Neural cell (in vitro differentiated cells): ENCODE measurements around the gene COTL1. TPM values are rescaled to one million over a fixed set of nuclear protein-coding genes. Genes with fewer than 3 reads are reported as not detected.

Source experiments
- H2AFZ ChIP-seq: fragments of 200-600, 300-800 bp; sonication (generic), shearing (Covaris generic); 2 replicates; pipeline ENCODE4 v1.6.0; 2014; ENCODE audit warnings: low read depth, mild to moderate bottlenecking, antibody characterized with exemption, low read length, moderate library complexity
- H3F3A ChIP-seq: fragments of 200-600 bp; shearing (Covaris generic); 2 replicates; pipeline ENCODE4 v1.6.1; 2016; ENCODE audit warnings: mild to moderate bottlenecking, moderate library complexity, mixed read lengths, antibody characterized with exemption, low read length; ENCODE audit not compliant: insufficient read depth, poor library complexity, severe bottlenecking
- H3K27ac ChIP-seq: fragments of 200-600, 300-800 bp; sonication (generic), shearing (Covaris generic); 2 replicates; pipeline ENCODE4 v1.5.1; 2014; ENCODE audit warnings: mild to moderate bottlenecking, low read length, moderate library complexity
- H3K27me3 ChIP-seq: fragments of 300-800, 200-600 bp; sonication (generic), shearing (Covaris generic); 2 replicates; pipeline ENCODE4 v1.6.0; 2014; ENCODE audit warnings: mild to moderate bottlenecking, low read depth, low read length, moderate library complexity; ENCODE audit not compliant: insufficient read depth
- H3K36me3 ChIP-seq: fragments of 300-800, 200-600 bp; sonication (generic), shearing (Covaris generic); 2 replicates; pipeline ENCODE4 v1.5.1; 2014; ENCODE audit warnings: mild to moderate bottlenecking, antibody characterized with exemption, low read length, moderate library complexity; ENCODE audit not compliant: insufficient read depth
- H3K4me2 ChIP-seq: fragments of 300-800, 200-600 bp; sonication (generic), shearing (Covaris generic); 2 replicates; pipeline ENCODE4 v1.6.0; 2014; ENCODE audit warnings: mild to moderate bottlenecking, low read length
- H3K4me3 ChIP-seq: fragments of 300-800, 200-600 bp; sonication (generic), shearing (Covaris generic); 2 replicates; pipeline ENCODE4 v1.5.1; 2014; ENCODE audit warnings: mild to moderate bottlenecking, low read length, moderate library complexity
- H3K79me2 ChIP-seq: fragments of 200-600 bp; shearing (Covaris generic); replicated peaks from 2 replicates; pipeline ENCODE4 v1.6.0; 2014; ENCODE audit warnings: mild to moderate bottlenecking, low read length, moderate library complexity; ENCODE audit not compliant: insufficient read depth
- H3K9ac ChIP-seq: fragments of 300-800, 200-600 bp; sonication (generic), shearing (Covaris generic); 2 replicates; pipeline ENCODE4 v1.6.1; 2016; ENCODE audit warnings: mild to moderate bottlenecking, low read length, mixed read lengths
- H3K9me2 ChIP-seq: fragments of 200-600 bp; shearing (Covaris generic); 2 replicates; pipeline ENCODE4 v1.6.1; 2016; ENCODE audit warnings: mild to moderate bottlenecking, low read length, mixed read lengths; ENCODE audit not compliant: insufficient read depth
- H3K9me3 ChIP-seq: fragments of 200-600, 300-800 bp; sonication (generic), shearing (Covaris generic); 2 replicates; pipeline ENCODE4 v1.6.1; 2016; ENCODE audit warnings: mild to moderate bottlenecking, mixed run types, low read length, moderate library complexity, mixed read lengths
- H4K20me1 ChIP-seq: fragments of 200-600 bp; shearing (Covaris generic); 2 replicates; pipeline ENCODE4 v1.6.1; 2016; ENCODE audit warnings: mild to moderate bottlenecking, mixed run types; ENCODE audit not compliant: insufficient read depth
- EP300 ChIP-seq: fragments of 450-650 bp; conservative IDR thresholded peaks from 2 replicates; pipeline ENCODE4 v1.6.1; 2014; ENCODE audit warnings: antibody characterized with exemption, mild to moderate bottlenecking, moderate library complexity; ENCODE audit not compliant: poor library complexity, severe bottlenecking
- EZH2 ChIP-seq: fragments of 200-600, 300-800 bp; shearing (Covaris generic), sonication (generic); IDR thresholded peaks from 2 replicates; pipeline ENCODE4 v1.6.1; 2014; ENCODE audit warnings: antibody characterized with exemption, low read length, borderline replicate concordance, mild to moderate bottlenecking; ENCODE audit not compliant: insufficient read depth, poor library complexity, severe bottlenecking
- MXI1 ChIP-seq: fragments of 450-650 bp; conservative IDR thresholded peaks from 2 replicates; pipeline ENCODE4 v1.6.1; 2014; ENCODE audit warnings: antibody characterized with exemption, mild to moderate bottlenecking; ENCODE audit not compliant: poor library complexity, severe bottlenecking
- POLR2AphosphoS5 ChIP-seq: IDR thresholded peaks from 2 replicates; pipeline ENCODE4 v1.6.1; 2012
- RAD21 ChIP-seq: fragments of 450-650 bp; conservative IDR thresholded peaks from 2 replicates; pipeline ENCODE4 v1.6.1; 2014; ENCODE audit warnings: antibody characterized with exemption, mild to moderate bottlenecking, moderate library complexity
- SMC3 ChIP-seq: fragments of 450-650 bp; conservative IDR thresholded peaks from 2 replicates; pipeline ENCODE4 v1.6.1; 2014; ENCODE audit warnings: antibody characterized with exemption, mild to moderate bottlenecking, moderate library complexity; ENCODE audit not compliant: poor library complexity
- TAF1 ChIP-seq: IDR thresholded peaks from 2 replicates; pipeline ENCODE4 v1.6.1; 2012; ENCODE audit warnings: low read depth
- polyA plus RNA-seq: library from polyadenylated mRNA; depleted of rRNA; stranded (reverse); fragments of >200 nt; gene quantifications from 2 replicates; pipeline ENCODE4 v1.2.3, GENCODE V29; 2014
- TF ChIP-seq, protein P1 (sequence below): fragments of 450-650 bp; IDR thresholded peaks from 2 replicates; pipeline ENCODE4 v1.5.1; 2014; ENCODE audit warnings: antibody characterized with exemption, mild to moderate bottlenecking, moderate library complexity; ENCODE audit not compliant: poor library complexity, severe bottlenecking
- TF ChIP-seq, protein P2 (sequence below): IDR thresholded peaks from 2 replicates; pipeline ENCODE4 v1.6.1; 2012; ENCODE audit warnings: borderline replicate concordance

The COTL1 gene
- polyA plus RNA-seq, 1 donor from 2014 or later = 86.6 TPM

DNA sequence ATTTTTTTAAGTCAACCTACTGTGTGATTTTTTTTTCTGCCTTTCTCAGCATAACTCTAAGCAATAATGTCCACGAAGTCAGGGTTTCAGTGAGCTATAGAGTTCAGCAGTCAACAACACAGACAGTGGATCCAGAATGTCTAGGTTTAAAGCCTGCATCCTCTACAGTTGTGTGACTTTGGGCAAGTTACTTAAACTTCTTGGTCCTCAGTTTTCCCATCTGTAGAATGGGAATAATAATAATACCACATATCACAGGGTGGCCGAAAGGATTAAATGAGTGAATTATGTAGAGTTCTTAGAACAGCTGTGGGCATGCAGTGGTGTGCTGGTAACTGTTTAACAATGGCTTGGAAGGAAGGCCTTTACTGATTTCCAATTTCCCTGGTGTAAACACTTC is 74.6 kb downstream of the COTL1 start:
- Histone ChIP-seq H3K4me2 (no peak overlapping the region), H3K9me2 (no peaks in the 10 kb centered on the region), H3F3A (no peaks in the 10 kb centered on the region), H3K27ac (no peak overlapping the region), H2AFZ (no peak overlapping the region), H4K20me1 (no peaks in the 10 kb centered on the region), H3K4me3 (no peak overlapping the region), H3K27me3 (no peaks in the 10 kb centered on the region), H3K79me2 (no peaks in the 10 kb centered on the region), H3K36me3 (no peaks in the 10 kb centered on the region), H3K9me3 (no peaks in the 10 kb centered on the region), H3K9ac (no peak overlapping the region)
- TF ChIP-seq MXI1 (no peak), RAD21 (no peak), TAF1 (no peak), EZH2 (no peak), SMC3 (no peak), EP300 (no peak), POLR2AphosphoS5 (no peak)
- TF ChIP-seq, protein P1, sequence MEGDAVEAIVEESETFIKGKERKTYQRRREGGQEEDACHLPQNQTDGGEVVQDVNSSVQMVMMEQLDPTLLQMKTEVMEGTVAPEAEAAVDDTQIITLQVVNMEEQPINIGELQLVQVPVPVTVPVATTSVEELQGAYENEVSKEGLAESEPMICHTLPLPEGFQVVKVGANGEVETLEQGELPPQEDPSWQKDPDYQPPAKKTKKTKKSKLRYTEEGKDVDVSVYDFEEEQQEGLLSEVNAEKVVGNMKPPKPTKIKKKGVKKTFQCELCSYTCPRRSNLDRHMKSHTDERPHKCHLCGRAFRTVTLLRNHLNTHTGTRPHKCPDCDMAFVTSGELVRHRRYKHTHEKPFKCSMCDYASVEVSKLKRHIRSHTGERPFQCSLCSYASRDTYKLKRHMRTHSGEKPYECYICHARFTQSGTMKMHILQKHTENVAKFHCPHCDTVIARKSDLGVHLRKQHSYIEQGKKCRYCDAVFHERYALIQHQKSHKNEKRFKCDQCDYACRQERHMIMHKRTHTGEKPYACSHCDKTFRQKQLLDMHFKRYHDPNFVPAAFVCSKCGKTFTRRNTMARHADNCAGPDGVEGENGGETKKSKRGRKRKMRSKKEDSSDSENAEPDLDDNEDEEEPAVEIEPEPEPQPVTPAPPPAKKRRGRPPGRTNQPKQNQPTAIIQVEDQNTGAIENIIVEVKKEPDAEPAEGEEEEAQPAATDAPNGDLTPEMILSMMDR = no peak
- TF ChIP-seq, protein P2, sequence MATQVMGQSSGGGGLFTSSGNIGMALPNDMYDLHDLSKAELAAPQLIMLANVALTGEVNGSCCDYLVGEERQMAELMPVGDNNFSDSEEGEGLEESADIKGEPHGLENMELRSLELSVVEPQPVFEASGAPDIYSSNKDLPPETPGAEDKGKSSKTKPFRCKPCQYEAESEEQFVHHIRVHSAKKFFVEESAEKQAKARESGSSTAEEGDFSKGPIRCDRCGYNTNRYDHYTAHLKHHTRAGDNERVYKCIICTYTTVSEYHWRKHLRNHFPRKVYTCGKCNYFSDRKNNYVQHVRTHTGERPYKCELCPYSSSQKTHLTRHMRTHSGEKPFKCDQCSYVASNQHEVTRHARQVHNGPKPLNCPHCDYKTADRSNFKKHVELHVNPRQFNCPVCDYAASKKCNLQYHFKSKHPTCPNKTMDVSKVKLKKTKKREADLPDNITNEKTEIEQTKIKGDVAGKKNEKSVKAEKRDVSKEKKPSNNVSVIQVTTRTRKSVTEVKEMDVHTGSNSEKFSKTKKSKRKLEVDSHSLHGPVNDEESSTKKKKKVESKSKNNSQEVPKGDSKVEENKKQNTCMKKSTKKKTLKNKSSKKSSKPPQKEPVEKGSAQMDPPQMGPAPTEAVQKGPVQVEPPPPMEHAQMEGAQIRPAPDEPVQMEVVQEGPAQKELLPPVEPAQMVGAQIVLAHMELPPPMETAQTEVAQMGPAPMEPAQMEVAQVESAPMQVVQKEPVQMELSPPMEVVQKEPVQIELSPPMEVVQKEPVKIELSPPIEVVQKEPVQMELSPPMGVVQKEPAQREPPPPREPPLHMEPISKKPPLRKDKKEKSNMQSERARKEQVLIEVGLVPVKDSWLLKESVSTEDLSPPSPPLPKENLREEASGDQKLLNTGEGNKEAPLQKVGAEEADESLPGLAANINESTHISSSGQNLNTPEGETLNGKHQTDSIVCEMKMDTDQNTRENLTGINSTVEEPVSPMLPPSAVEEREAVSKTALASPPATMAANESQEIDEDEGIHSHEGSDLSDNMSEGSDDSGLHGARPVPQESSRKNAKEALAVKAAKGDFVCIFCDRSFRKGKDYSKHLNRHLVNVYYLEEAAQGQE = no peak

DNA sequence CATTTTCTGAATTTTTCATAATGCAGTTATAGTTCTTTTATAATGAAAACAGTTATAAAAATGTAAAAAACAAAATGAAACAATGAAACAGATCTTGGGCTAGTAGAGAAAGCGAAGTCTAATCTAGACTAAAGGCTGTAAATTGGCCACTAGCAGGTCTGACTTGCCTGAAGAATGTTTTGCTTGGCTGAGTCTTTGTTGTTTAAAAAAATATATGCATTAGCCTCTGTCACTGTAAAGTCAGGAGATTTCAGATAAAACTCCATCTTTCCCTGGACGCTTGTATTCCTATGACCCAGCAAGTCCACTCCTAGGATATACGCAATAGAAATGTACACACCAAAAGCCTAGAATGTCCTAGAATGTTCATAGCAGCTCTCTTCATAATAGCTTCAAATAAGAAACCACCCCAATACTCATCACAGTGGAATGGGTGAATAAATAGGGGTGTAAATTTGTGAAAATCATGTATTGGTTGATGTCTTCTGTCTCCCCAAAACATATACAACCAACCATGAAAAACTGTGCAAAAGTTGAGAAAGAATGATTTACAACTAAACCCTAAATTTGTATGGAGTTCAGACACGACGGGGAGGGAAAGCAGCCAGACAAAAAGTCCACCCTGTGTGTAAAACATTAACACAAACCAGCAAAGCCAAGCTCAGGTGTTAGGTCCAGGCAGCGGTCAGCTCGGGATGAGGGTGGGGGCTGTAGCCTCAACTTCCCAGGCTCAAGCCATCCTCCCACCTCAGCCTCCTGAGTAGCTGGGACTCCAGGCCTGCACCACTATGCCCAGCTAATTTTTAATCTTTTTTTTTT is 75.7 kb downstream of the COTL1 start:
- no peak overlapping the region for H3K4me2 ChIP-seq
- H3K9me3 ChIP-seq = no peaks in the 10 kb centered on the region
- no peak overlapping the region for H3K9ac ChIP-seq
- no peaks in the 10 kb centered on the region for H4K20me1 ChIP-seq
- no peak overlapping the region for H3K4me3 ChIP-seq
- no peaks in the 10 kb centered on the region for H3K27me3 ChIP-seq
- no peaks in the 10 kb centered on the region for H3K9me2 ChIP-seq
- no peak overlapping the region for H3K27ac ChIP-seq
- H3F3A ChIP-seq = no peaks in the 10 kb centered on the region
- no peaks in the 10 kb centered on the region for H3K36me3 ChIP-seq
- TF ChIP-seq RAD21 (no peak), MXI1 (no peak), SMC3 (no peak), EP300 (no peak), POLR2AphosphoS5 (no peak), EZH2 (no peak), TAF1 (no peak)
- TF ChIP-seq, protein P1 = no peak
- TF ChIP-seq, protein P2 = no peak
- H3K79me2 ChIP-seq = no peaks in the 10 kb centered on the region
- H2AFZ ChIP-seq = no peak overlapping the region
